Measurements from ENCODE around the gene PDS5A.

DNA sequence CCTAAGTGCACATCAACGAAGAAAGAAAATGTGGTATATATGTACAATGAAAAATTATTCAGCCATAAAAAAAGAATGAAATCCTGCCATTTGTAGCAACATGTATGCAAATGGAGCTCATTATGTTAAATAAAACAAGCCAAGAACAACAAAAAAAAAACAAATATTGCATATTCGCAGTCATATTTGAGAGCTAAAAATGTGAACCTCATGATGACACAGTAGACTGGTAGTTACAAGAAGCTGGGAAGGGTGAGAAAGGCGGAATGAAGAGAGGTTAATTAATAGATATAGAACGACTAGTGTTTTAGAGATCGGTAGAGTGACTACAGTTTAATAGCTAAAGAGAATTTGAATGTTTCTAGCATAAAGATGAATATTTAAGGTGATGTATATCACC, 89.2 kb downstream of the PDS5A start:
- TF ChIP-seq, protein P1, sequence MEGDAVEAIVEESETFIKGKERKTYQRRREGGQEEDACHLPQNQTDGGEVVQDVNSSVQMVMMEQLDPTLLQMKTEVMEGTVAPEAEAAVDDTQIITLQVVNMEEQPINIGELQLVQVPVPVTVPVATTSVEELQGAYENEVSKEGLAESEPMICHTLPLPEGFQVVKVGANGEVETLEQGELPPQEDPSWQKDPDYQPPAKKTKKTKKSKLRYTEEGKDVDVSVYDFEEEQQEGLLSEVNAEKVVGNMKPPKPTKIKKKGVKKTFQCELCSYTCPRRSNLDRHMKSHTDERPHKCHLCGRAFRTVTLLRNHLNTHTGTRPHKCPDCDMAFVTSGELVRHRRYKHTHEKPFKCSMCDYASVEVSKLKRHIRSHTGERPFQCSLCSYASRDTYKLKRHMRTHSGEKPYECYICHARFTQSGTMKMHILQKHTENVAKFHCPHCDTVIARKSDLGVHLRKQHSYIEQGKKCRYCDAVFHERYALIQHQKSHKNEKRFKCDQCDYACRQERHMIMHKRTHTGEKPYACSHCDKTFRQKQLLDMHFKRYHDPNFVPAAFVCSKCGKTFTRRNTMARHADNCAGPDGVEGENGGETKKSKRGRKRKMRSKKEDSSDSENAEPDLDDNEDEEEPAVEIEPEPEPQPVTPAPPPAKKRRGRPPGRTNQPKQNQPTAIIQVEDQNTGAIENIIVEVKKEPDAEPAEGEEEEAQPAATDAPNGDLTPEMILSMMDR (IDR thresholded peaks at IDR 0.05; ENCODE audit: low read depth, low read length), result no peak
- no peak for TF ChIP-seq EZH2phosphoT487 (IDR thresholded peaks at IDR 0.05; ENCODE audit: low read depth)
